Ovary (tissue), 3 donors: ENCODE results near the gene CLIC1.

Experiments used
- EP300 ChIP-seq: sonication (generic); formaldehyde crosslinking; IDR thresholded peaks from one replicate; pipeline ENCODE4 v1.6.1; 2017; ENCODE audit warnings: antibody characterized with exemption
- POLR2A ChIP-seq: fragments of 450-650 bp; IDR thresholded peaks from one replicate; pipeline ENCODE4 v1.6.1; 2017; ENCODE audit warnings: antibody characterized with exemption, mild to moderate bottlenecking, moderate library complexity
- TF ChIP-seq, protein P1 (sequence below), 3 donors: fragments of 450-650 bp in 2 of 3; fragments of 200-600 bp in 1 of 3; IDR thresholded peaks; one replicate each; pipeline versions ENCODE4 v1.5.1 to v1.8.0; 2016 to 2022; ENCODE audit warnings: antibody characterized with exemption in 3 of 3, mild to moderate bottlenecking in 1 of 3
- donor health status: DM: no; HTN: no; CAD: no.

GRCh38 chr6:31690231-31691077, 45.9 kb downstream of the CLIC1 start:
- TF ChIP-seq, protein P1, sequence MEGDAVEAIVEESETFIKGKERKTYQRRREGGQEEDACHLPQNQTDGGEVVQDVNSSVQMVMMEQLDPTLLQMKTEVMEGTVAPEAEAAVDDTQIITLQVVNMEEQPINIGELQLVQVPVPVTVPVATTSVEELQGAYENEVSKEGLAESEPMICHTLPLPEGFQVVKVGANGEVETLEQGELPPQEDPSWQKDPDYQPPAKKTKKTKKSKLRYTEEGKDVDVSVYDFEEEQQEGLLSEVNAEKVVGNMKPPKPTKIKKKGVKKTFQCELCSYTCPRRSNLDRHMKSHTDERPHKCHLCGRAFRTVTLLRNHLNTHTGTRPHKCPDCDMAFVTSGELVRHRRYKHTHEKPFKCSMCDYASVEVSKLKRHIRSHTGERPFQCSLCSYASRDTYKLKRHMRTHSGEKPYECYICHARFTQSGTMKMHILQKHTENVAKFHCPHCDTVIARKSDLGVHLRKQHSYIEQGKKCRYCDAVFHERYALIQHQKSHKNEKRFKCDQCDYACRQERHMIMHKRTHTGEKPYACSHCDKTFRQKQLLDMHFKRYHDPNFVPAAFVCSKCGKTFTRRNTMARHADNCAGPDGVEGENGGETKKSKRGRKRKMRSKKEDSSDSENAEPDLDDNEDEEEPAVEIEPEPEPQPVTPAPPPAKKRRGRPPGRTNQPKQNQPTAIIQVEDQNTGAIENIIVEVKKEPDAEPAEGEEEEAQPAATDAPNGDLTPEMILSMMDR (IDR thresholded peaks at IDR 0.05), result no peak
- no peak for TF ChIP-seq POLR2A
- no peak for TF ChIP-seq EP300
